Omental fat pad (tissue), 4 donors: ENCODE measurements around the gene DUS2. TPM values are rescaled to one million over a fixed set of nuclear protein-coding genes. Genes with fewer than 3 reads are reported as not detected.
A peak's percentile ranks its signal among the peaks of the same experiment; 100 is the strongest.

ENCODE experiments used
- ATAC-seq: fragments of 150-250 bp; one replicate; pipeline ENCODE4 v1.9.1; 2016; ENCODE audit warnings: mild to moderate bottlenecking, moderate library complexity; ENCODE audit not compliant: low FRiP score
- DNase-seq: peaks from one replicate; pipeline ENCODE4 v3.0.0-alpha.2; 2019; ENCODE audit warnings: low spot score
- total RNA-seq, 4 donors: library from RNA; depleted of rRNA; stranded (reverse); fragments of >200 nt; gene quantifications; one replicate each; pipeline ENCODE4 v1.1.0, GENCODE V29; 2016
- TF ChIP-seq, protein P1 (sequence below), 3 donors: fragments of 450-650 bp; IDR thresholded peaks; one replicate each; pipeline ENCODE4 v1.5.1; 2016 to 2017; ENCODE audit warnings: antibody characterized with exemption in 3 of 3, mild to moderate bottlenecking in 3 of 3, moderate library complexity in 2 of 3

DUS2 gene
- total RNA-seq, 4 donors from 2014 or later = 6.7 to 17.9 (median 10.2) TPM

DNA sequence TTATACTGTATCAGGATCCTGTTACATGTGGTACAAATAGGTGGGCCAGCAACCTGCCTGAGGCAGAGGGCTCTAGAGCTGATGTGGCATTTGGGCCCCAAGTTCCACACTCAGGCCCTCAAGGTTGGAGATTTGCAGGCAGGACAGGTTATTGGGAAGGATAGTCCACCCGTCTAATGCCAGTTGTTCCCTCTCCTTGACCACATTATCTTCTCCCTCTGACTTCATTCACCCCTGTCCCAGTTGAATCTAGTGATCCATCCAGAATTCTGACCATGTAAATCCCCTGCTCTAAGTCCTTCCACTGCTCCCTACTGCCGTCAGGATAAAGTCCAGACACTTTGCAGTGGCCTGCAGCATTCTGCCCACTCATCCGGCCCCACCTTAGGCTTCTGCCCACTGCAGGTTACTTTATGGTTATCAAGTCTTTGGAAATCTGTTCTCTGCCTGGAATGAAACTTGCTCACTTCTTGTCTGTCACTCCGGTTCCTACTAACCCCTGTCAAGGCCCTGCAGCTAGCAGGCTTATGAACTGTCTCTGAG is 60.2 kb downstream of the DUS2 start:
- TF ChIP-seq, protein P1, sequence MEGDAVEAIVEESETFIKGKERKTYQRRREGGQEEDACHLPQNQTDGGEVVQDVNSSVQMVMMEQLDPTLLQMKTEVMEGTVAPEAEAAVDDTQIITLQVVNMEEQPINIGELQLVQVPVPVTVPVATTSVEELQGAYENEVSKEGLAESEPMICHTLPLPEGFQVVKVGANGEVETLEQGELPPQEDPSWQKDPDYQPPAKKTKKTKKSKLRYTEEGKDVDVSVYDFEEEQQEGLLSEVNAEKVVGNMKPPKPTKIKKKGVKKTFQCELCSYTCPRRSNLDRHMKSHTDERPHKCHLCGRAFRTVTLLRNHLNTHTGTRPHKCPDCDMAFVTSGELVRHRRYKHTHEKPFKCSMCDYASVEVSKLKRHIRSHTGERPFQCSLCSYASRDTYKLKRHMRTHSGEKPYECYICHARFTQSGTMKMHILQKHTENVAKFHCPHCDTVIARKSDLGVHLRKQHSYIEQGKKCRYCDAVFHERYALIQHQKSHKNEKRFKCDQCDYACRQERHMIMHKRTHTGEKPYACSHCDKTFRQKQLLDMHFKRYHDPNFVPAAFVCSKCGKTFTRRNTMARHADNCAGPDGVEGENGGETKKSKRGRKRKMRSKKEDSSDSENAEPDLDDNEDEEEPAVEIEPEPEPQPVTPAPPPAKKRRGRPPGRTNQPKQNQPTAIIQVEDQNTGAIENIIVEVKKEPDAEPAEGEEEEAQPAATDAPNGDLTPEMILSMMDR (IDR thresholded peaks at IDR 0.05) = no peak
- ATAC-seq (no peak), DNase-seq (no peak)

DNA sequence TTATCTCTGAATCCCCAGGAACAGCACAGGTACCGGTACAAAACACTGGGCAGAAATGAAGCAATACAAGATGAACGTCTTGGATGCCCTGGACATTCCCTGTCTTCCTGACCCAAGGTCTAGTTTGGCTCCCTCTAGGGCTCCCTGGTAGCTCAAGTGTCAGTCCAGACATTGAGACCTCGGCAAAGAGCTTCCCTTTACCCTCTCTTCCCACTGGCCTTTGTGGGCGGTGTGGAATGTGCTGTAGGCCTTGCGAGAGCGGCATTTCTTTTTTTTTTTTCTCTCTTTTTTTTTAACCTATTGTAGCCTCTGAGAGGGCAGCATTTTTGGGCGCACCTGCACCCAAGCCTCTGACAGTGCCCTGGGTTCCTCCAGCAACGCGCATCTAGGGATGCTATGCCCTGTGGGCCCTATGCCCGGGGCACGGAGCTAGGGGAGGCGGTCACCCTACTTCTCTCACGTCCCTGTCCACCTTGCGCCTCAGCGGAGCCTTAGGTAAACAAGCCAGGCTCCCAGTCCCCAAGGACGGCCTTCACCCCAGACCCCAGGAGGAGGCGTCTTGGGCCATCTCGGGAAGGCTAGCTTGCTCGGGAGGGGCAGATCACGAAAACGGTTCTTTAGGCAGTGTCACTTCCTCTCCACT is 60.9 kb downstream of the DUS2 start:
- DNase-seq (no peak), ATAC-seq (no peak)
- TF ChIP-seq, protein P1 (IDR thresholded peaks at IDR 0.05) = no peak

DNA sequence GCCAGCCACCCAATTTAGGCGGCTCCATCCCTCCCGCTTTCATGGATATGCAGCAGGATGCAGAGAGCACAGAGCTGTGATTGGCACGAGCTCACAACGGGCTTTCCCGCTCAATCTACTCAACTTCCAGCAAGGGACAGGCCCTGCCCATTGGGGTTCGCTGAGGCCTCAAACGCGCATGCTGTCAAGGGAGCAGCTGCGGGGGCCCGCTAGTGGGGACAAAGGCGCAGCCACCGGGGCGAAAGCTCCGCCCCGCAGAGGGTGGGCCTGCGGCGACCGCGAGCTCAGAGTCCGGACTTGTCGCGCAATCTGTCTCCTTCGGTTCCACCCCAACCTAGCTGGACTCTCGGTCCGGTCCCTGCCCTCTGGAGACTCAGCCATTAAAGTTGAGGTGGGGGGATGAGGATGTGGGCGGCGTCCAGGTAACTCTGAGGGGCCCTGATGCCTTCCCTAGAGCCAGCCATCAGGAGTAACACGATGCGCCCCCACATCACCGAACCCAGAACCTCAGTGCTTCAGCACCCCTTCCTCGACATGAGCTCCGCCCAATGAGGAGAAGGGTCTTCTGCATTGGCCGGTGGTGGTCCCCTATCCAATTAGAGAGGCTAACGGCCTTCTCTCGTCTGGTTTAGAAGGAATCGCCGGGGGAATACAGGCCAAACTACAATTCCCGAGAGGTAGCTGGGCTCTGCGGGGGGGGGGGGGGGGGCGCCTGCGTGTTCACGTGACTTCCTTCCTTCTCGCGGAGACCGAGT is 61.6 kb downstream of the DUS2 start:
- DNase-seq (peak; percentile 58), ATAC-seq (peak; percentile 39)
- TF ChIP-seq, protein P1 (IDR thresholded peaks at IDR 0.05) = no peak

DNA sequence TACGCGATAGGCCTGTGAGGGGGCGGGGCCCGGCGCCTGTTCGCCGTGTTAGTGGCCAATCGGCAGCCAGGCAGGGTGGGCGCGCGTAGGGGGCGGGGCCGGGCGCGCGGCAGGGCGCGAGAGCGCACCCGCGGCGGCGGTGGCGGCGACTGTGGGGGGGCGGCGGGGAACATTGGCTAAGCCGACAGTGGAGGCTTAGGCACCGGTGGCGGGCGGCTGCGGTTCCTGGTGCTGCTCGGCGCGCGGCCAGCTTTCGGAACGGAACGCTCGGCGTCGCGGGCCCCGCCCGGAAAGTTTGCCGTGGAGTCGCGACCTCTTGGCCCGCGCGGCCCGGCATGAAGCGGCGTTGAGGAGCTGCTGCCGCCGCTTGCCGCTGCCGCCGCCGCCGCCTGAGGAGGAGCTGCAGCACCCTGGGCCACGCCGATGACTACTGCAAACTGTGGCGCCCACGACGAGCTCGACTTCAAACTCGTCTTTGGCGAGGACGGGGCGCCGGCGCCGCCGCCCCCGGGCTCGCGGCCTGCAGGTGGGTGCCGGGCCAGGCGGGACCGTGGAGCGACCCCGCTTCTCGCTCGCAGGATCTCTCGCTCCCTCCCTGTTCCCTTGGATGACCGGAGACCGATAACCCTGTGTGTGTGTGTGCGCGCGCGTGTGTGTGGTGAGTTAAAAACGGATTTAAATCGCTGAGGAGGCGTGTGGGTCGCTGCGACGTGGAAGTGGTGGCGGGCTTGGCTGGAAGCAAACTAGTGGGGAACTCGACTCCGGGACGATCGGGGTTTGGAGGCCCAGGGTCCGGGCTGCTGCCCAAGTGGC is 62.4 kb downstream of the DUS2 start, which contains the start of gene NFATC3:
Gene NFATC3 (plus strand): TSS at position 112 of the 813 bp plus-strand sequence. CDS start 312 bp downstream, at position 424.
- TF ChIP-seq, protein P1 (IDR thresholded peaks at IDR 0.05) = no peak
- ATAC-seq (peak; percentile 88), DNase-seq (peak; percentile 86)

DNA sequence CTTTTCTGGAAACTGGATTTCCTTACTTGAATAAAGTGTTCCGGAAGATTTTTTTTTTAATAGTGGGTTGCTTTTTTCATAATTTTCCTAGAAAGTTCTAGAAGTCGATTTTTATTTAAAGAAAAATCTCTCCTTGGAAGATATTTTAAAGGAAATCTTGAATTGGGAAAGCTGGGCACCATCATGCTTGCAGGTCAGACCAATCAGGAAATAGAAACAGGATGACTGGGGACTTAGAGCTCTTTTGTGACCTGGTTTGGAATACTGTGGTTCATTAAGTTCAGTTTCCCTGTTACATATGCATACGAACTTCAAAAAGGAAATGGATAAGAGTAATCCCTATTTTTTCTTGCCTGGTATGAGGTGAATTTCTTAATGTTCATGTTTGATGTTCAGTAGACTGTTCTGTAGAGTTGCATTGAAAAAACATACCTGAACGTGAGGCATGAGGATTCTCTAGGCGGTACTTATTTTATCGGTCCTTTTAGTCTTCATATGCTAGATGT is 63.3 kb downstream of the DUS2 start:
- TF ChIP-seq, protein P1 (IDR thresholded peaks at IDR 0.05) = no peak
- no peak for ATAC-seq
- DNase-seq = no peak

DNA sequence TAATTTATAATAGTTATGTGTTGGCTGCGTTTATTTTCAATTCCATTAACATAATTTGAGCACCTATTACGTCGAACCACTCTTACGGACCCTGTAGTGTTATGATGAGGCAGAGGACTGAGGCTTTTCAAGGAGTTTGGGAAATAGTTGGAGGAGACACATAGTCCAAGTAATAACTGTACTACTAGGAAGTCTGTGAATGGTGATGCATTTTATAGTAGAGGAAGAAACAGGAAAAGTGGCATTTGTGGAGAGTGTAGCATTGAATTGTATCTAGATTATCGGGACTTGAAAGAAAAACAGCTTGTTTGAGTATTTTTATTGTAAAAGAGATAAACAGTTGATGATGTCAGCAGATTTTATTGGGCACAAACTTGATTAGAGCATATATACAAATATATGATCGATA is 63.8 kb downstream of the DUS2 start:
- DNase-seq (no peak), ATAC-seq (no peak)
- TF ChIP-seq, protein P1 (IDR thresholded peaks at IDR 0.05) = no peak
